IMR-90 (cell line): ENCODE results near the gene SYDE2.

ENCODE experiments used
- MXI1 ChIP-seq: IDR thresholded peaks from 2 replicates; pipeline ENCODE4 v1.6.1; 2012; ENCODE audit warnings: low read depth, mild to moderate bottlenecking, low read length, moderate library complexity, borderline replicate concordance
- TF ChIP-seq, protein P1 (sequence below): fragments of 150-350 bp; IDR thresholded peaks from 2 replicates; pipeline ENCODE4 v1.6.1; 2017; ENCODE audit warnings: mild to moderate bottlenecking, antibody characterized with exemption, low read length, low read depth

- TF ChIP-seq MXI1, result no peak
- TF ChIP-seq, protein P1, sequence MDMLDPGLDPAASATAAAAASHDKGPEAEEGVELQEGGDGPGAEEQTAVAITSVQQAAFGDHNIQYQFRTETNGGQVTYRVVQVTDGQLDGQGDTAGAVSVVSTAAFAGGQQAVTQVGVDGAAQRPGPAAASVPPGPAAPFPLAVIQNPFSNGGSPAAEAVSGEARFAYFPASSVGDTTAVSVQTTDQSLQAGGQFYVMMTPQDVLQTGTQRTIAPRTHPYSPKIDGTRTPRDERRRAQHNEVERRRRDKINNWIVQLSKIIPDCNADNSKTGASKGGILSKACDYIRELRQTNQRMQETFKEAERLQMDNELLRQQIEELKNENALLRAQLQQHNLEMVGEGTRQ, result no peak
These were observed 26.3 kb downstream of the SYDE2 start for GRCh38 chr1:85174503-85174902.
